ENCODE results near the gene PPP2R2D.

PPP2R2D gene

GRCh38 chr10:131890276-131891195 is 10.3 kb upstream of the PPP2R2D start:
- no peak overlapping the region for H3K27ac ChIP-seq
- no peak overlapping the region for H3K4me3 ChIP-seq
- no peak for TF ChIP-seq CTCF (IDR thresholded peaks at IDR 0.05)
- no peak for DNase-seq (ENCODE audit: low spot score)

- H3K4me3 ChIP-seq = no peak overlapping the region
- no peak overlapping the region for H3K27ac ChIP-seq
- no peak for DNase-seq (ENCODE audit: low spot score)
- TF ChIP-seq CTCF (IDR thresholded peaks at IDR 0.05) = no peak
Observed at GRCh38 chr10:131891196-131891928, 9.4 kb upstream of the PPP2R2D start.

- TF ChIP-seq CTCF (IDR thresholded peaks at IDR 0.05) = no peak
- Histone ChIP-seq H3K4me3 (no peak overlapping the region), H3K27ac (no peak overlapping the region)
- DNase-seq (ENCODE audit: low spot score) = no peak
Observed at GRCh38 chr10:131891929-131892805, 8.6 kb upstream of the PPP2R2D start.

GRCh38 chr10:131892806-131893675 is 7.8 kb upstream of the PPP2R2D start:
- H3K27ac ChIP-seq = no peak overlapping the region
- TF ChIP-seq CTCF (IDR thresholded peaks at IDR 0.05) = no peak
- no peak overlapping the region for H3K4me3 ChIP-seq
- DNase-seq (ENCODE audit: low spot score) = no peak

GRCh38 chr10:131895116-131895515 is 5.7 kb upstream of the PPP2R2D start:
- DNase-seq (ENCODE audit: low spot score) = no peak
- H3K27ac ChIP-seq = no peak overlapping the region
- TF ChIP-seq CTCF (IDR thresholded peaks at IDR 0.05) = no peak
- no peak overlapping the region for H3K4me3 ChIP-seq

GRCh38 chr10:131896403-131896802 is 4.4 kb upstream of the PPP2R2D start:
- Histone ChIP-seq H3K4me3 (no peak overlapping the region), H3K27ac (no peak overlapping the region)
- TF ChIP-seq CTCF (IDR thresholded peaks at IDR 0.05) = no peak
- DNase-seq (ENCODE audit: low spot score) = no peak
